HepG2 (cell line): ENCODE results near the gene ELP1. TPM values are rescaled to one million over a fixed set of nuclear protein-coding genes. Genes with fewer than 3 reads are reported as not detected.

ENCODE experiments used
- ATF2 ChIP-seq: sonication (generic); formaldehyde crosslinking; IDR thresholded peaks from 2 replicates; pipeline ENCODE4 v1.4.0; 2020; ENCODE audit warnings: missing genetic modification reagents
- CCAR2 ChIP-seq: fragments of 200-400 bp; formaldehyde crosslinking; optimal IDR thresholded peaks from 2 replicates; pipeline ENCODE3; 2018; ENCODE audit warnings: low read depth, mild to moderate bottlenecking, low read length, moderate library complexity
- HNF1B ChIP-seq: sonication (generic); formaldehyde crosslinking; IDR thresholded peaks from 2 replicates; pipeline ENCODE4 v1.5.1; 2020; ENCODE audit warnings: mild to moderate bottlenecking, moderate library complexity, missing genetic modification reagents
- HOMEZ ChIP-seq: IDR thresholded peaks from 2 replicates; pipeline ENCODE4 v1.6.1; 2016; ENCODE audit warnings: low read depth
- HOXA3 ChIP-seq: sonication (generic); formaldehyde crosslinking; IDR thresholded peaks from 2 replicates; pipeline ENCODE4 v1.5.0; 2020; ENCODE audit warnings: missing genetic modification reagents
- HOXA9 ChIP-seq: sonication (generic); formaldehyde crosslinking; IDR thresholded peaks from 2 replicates; pipeline ENCODE4 v1.8.1; 2022; ENCODE audit warnings: missing genetic modification reagents, mild to moderate bottlenecking, moderate library complexity, borderline replicate concordance
- KMT2A ChIP-seq: sonication (generic); formaldehyde crosslinking; IDR thresholded peaks from 2 replicates; pipeline ENCODE4 v1.4.0; 2020; ENCODE audit warnings: missing genetic modification reagents
- MAZ ChIP-seq, 2 experiments: sonication (generic) in 1 of 2; formaldehyde crosslinking in 1 of 2; IDR thresholded peaks; 2 replicates each; pipeline versions ENCODE4 v1.5.0 to v1.6.1; 2012 to 2020; ENCODE audit warnings: low read depth in 2 of 2, mild to moderate bottlenecking in 2 of 2, borderline replicate concordance in 1 of 2, improper control_type of control experiment in 1 of 2, low read length in 1 of 2, missing genetic modification reagents in 1 of 2, moderate library complexity in 1 of 2
- MED8 ChIP-seq: sonication (generic); formaldehyde crosslinking; IDR thresholded peaks from 2 replicates; pipeline ENCODE4 v1.8.1; 2023; ENCODE audit warnings: mild to moderate bottlenecking, missing genetic modification reagents; ENCODE audit not compliant: insufficient replicate concordance
- NCOA1 ChIP-seq: sonication (generic); formaldehyde crosslinking; IDR thresholded peaks from 2 replicates; pipeline ENCODE4 v1.9.0; 2021; ENCODE audit warnings: missing genetic modification reagents
- SATB2 ChIP-seq: sonication (generic); formaldehyde crosslinking; IDR thresholded peaks from 2 replicates; pipeline ENCODE4 v1.5.0; 2020; ENCODE audit warnings: missing genetic modification reagents
- SNAPC5 ChIP-seq: sonication (generic); formaldehyde crosslinking; IDR thresholded peaks from 2 replicates; pipeline ENCODE4 v1.8.1; 2023; ENCODE audit warnings: mild to moderate bottlenecking, missing genetic modification reagents, borderline replicate concordance
- SOX6 ChIP-seq, 2 experiments: fragments of 450-650 bp in 1 of 2; sonication (generic) in 1 of 2; formaldehyde crosslinking in 1 of 2; IDR thresholded peaks; 2 replicates each; pipeline versions ENCODE4 v1.4.0 to v1.6.1; 2017 to 2020; ENCODE audit warnings: antibody characterized with exemption in 1 of 2, mild to moderate bottlenecking in 1 of 2, missing genetic modification reagents in 1 of 2
- SRSF1 ChIP-seq: fragments of 200-400 bp; formaldehyde crosslinking; optimal IDR thresholded peaks from 2 replicates; pipeline ENCODE3; 2017; ENCODE audit warnings: mild to moderate bottlenecking, low read depth, low read length, moderate library complexity
- TRAFD1 ChIP-seq: sonication (generic); formaldehyde crosslinking; IDR thresholded peaks from 2 replicates; pipeline ENCODE4 v1.5.1; 2020; ENCODE audit warnings: missing genetic modification reagents, mild to moderate bottlenecking, borderline replicate concordance
- XRCC5 ChIP-seq: fragments of 200-400 bp; formaldehyde crosslinking; optimal IDR thresholded peaks from 2 replicates; pipeline ENCODE3; 2017; ENCODE audit warnings: mild to moderate bottlenecking, low read length
- ZIK1 ChIP-seq: sonication (generic); formaldehyde crosslinking; IDR thresholded peaks from 2 replicates; pipeline ENCODE4 v1.5.0; 2020; ENCODE audit warnings: mild to moderate bottlenecking, low read depth, missing genetic modification reagents, borderline replicate concordance
- ZNF124 ChIP-seq: sonication (generic); formaldehyde crosslinking; IDR thresholded peaks from 2 replicates; pipeline ENCODE4 v1.4.0; 2020; ENCODE audit warnings: missing genetic modification reagents
- ZNF232 ChIP-seq: sonication (generic); formaldehyde crosslinking; IDR thresholded peaks from 2 replicates; pipeline ENCODE4 v1.4.0; 2020; ENCODE audit warnings: missing genetic modification reagents, borderline replicate concordance
- ZNF326 ChIP-seq: sonication (generic); formaldehyde crosslinking; IDR thresholded peaks from 2 replicates; pipeline ENCODE4 v1.4.0; 2020; ENCODE audit warnings: missing genetic modification reagents, borderline replicate concordance
- ZNF496 ChIP-seq: sonication (generic); formaldehyde crosslinking; IDR thresholded peaks from 2 replicates; pipeline ENCODE4 v1.8.1; 2023; ENCODE audit warnings: mild to moderate bottlenecking, moderate library complexity, missing genetic modification reagents; ENCODE audit not compliant: insufficient replicate concordance
- ZNF816 ChIP-seq: sonication (generic); formaldehyde crosslinking; IDR thresholded peaks from 2 replicates; pipeline ENCODE4 v1.8.0; 2022; ENCODE audit warnings: missing genetic modification reagents, mild to moderate bottlenecking, borderline replicate concordance
- polyA plus RNA-seq, 8 experiments: library from polyadenylated mRNA; depleted of rRNA in 3 of 8; stranded (reverse) in 7 of 8; unstranded in 1 of 8; fragments of >200 nt; fragmentation: Illumina TruSeq in 4 of 8; extraction: Trizol in 4 of 8; gene quantifications; 2 replicates each; pipeline versions ENCODE4 v1.2.1 to v1.2.3, GENCODE V29; 2011 to 2016; ENCODE audit warnings: low read depth in 4 of 8, missing spikeins in 1 of 8, mixed read lengths in 1 of 8; ENCODE audit not compliant: insufficient read depth in 1 of 8
- total RNA-seq, 5 experiments: library from RNA; depleted of rRNA; stranded (reverse); fragments of >200 nt; fragmentation: Illumina TruSeq; extraction: Trizol; gene quantifications; 2 replicates each; pipeline ENCODE4 v1.2.3, GENCODE V29; 2016; ENCODE audit warnings: low read depth in 1 of 5

The ELP1 gene
- total and polyA plus RNA-seq, 2 of the 13 experiments (the other 11 are each of a cell fraction or from before 2014, with no cell fraction given), result 157 to 275 TPM

GRCh38 chr9:108933718-108934322 lies at the start of gene ELP1 (continued):
- TF ChIP-seq ZNF232 (peak; percentile 75; the same call in 1 of the 2 replicates), SATB2 (peak; percentile 87; the same call in 1 of the 2 replicates), TRAFD1 (CRISPR knock-in tag) (no peak), ZNF124 (CRISPR knock-in tag) (0 out of 2 replicates have a peak, but pooled peaks have one; percentile 34), XRCC5 (no peak), ZNF496 (CRISPR knock-in tag) (no peak), HOXA3 (peak; percentile 93), ZIK1 (CRISPR knock-in tag) (peak; percentile 46; the same call in 1 of the 2 replicates), HOMEZ (0 out of 2 replicates have a peak, but pooled peaks have one; percentile 30), ZNF816 (no peak; the same call in 1 of the 2 replicates), HOXA9 (CRISPR knock-in tag) (peak; percentile 72; the same call in 1 of the 2 replicates), SOX6 (IDR thresholded peaks at IDR 0.05) (no peak), SOX6 (CRISPR knock-in tag; IDR thresholded peaks at IDR 0.05) (peak; percentile 22; the same call in 1 of the 2 replicates), NCOA1 (CRISPR knock-in tag) (no peak), SNAPC5 (CRISPR knock-in tag) (no peak), MED8 (peak; percentile 32), ZNF326 (CRISPR knock-in tag) (no peak), HNF1B (CRISPR knock-in tag) (peak; percentile 70), ATF2 (CRISPR knock-in tag) (peak; percentile 95), CCAR2 (no peak), SRSF1 (peak; percentile 63), MAZ (IDR thresholded peaks at IDR 0.05; ENCODE audit: borderline replicate concordance, low read depth, low read length) (peak; percentile 78; the same call in 1 of the 2 replicates), MAZ (CRISPR knock-in tag; IDR thresholded peaks at IDR 0.05; ENCODE audit: low read depth) (peak; percentile 29; the same call in 1 of the 2 replicates), KMT2A (CRISPR knock-in tag) (peak; percentile 97)
